Right renal cortex interstitium (tissue), 3 donors: ENCODE results near the gene ZNF397. TPM values are rescaled to one million over a fixed set of nuclear protein-coding genes. Genes with fewer than 3 reads are reported as not detected.

Experiments used
- DNase-seq, 3 donors: peaks; one replicate each; pipeline ENCODE4 v3.0.0-alpha.2; 2013; ENCODE audit warnings: low read depth in 3 of 3, low spot score in 2 of 3
- polyA plus RNA-seq, 3 donors: library from polyadenylated mRNA; unstranded; fragments of 120-200 nt; gene quantifications; one replicate each; pipeline ENCODE4 v1.2.1, GENCODE V29; 2013; ENCODE audit not compliant: insufficient read length in 3 of 3

ZNF397 gene
- polyA plus RNA-seq, 3 donors, result 50.1 to 52.9 (median 50.3) TPM

DNA sequence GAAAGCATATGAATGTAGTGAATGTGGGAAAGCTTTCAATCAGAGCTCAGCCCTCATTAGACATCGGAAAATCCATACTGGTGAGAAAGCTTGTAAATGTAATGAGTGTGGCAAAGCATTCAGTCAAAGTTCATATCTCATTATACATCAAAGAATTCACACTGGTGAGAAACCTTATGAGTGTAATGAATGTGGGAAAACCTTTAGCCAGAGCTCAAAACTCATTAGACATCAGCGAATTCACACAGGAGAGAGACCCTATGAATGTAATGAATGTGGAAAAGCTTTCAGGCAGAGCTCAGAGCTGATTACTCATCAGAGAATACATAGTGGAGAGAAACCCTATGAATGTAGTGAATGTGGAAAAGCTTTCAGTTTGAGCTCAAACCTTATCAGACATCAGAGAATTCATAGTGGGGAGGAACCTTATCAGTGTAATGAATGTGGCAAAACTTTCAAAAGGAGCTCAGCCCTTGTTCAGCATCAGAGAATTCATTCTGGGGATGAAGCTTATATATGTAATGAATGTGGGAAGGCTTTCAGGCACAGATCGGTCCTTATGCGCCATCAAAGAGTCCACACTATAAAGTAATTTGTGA, 5.0 kb downstream of the ZNF397 start:
- no peak for DNase-seq

DNA sequence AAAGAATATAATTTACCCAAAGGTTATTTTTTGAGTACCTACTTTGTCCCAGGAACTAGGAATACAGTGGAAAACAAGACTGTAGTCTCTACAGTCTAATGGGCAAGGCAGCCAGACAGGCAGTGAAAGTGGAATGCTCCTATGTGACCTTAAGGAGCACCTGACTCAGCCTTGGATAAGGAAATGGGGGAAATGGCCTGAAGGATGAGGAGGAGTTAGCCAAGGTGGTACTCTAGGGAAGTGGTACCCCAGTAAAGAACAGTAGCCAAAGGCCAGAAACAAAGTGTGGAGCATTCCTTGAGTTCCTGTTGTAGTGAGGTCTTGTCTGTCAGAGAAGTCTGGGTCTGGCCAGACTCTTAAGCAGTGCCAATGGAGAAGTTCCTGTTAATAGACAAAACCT, 6.0 kb downstream of the ZNF397 start:
- no peak for DNase-seq

DNA sequence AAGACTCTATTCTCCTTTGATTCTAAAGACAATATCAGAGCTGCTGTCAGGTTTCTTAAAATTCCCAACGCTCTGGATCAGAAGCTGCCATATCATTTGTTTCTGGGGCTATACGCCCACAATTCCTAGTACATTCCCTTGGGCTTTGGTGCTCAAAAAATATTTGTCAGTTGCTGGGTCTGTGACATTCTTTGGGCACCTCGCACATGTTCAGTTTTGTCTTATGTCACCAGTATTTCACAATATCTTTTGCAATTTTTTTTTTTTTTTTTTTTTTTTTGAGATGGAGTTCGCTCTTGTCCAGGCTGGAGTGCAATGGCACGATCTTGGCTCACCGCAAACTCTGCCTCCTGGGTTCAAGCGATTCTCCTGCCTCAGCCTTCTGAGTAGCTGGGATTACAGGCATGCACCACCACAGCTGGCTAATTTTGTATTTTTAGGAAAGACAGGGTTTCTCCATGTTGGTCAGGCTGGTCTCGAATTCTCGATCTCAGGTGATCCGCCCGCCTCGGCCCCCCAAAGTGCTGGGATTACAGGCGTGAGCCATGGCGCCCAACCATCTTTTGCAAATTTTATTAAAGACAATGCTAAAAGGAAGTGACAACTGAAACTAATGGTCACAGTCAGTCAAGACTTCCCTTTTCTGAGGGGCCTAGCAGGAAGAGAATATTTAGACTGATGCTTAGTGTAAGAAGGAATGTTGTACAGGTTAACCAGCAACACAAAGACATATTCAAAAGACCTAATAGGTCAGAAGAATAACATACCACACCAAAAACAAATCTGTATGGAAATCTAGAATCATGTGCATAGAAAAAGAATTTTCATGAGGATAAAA, 6.8 kb downstream of the ZNF397 start:
- DNase-seq, result no peak

DNA sequence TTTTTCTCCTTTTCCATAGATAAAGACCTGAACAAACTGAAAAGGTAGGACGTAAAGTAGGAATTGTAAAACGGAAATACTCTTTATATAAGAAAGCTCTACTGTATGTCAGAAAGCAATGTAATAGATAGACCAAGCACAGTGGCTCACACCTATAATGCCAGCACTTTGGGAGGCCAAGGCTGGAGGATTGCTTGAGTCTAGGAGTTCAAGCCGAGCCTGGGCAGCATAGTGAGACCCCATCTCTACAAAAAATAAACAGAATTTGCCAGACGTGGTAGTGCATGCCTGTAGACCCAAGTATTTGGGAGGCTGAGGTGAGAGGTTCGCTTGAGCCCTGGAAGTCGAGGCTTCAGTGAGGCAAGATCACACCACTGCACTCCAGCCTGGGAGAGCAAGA, 7.6 kb downstream of the ZNF397 start:
- DNase-seq, result no peak

DNA sequence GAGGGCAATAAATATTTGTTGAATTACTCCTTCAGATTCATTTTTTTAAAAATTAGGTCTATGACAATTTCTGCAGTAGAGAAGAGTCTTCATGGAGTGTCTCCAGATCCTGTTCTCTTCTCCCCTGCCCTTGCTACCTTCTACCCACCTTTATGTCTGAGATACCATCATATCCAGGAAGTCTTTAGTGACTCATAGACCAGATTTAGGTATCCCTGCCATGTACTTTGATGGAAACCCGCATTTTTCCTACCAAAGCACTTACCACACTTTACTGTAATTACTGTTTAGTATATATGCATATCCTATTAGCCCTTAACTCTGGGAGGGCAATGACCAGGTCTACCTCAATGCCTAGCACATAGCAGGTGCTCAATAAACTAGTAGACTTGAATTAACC, 11.6 kb downstream of the ZNF397 start:
- no peak for DNase-seq

DNA sequence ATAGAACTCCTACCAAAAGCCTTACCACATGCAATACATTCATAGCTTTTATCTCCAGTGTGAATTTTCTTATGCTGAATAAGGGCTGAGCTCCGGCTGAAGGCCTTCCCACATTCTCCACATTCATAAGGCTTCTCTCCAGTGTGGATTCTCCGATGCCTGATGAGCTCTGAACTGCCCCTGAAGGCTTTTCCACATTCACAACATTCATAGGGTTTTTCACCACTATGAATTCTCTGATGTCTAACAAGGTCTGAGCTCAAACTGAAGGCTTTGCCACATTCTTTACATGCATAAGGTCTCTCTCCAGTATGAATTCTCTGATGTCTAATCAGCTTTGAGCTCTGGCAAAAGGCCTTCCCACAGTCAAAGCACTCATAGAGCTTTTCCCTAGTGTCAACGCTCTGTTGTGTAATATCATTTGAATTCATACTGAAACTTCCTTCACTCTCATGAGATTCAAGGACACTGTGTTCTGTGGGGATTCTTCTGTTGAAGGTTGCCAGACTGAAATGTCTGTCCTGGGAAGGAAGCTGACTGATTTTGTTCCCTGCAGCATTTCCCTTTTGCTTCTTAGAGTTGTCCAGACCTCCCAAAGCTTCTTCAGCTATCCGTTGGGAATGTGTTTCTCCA, 12.9 kb downstream of the ZNF397 start:
- DNase-seq, result no peak

DNA sequence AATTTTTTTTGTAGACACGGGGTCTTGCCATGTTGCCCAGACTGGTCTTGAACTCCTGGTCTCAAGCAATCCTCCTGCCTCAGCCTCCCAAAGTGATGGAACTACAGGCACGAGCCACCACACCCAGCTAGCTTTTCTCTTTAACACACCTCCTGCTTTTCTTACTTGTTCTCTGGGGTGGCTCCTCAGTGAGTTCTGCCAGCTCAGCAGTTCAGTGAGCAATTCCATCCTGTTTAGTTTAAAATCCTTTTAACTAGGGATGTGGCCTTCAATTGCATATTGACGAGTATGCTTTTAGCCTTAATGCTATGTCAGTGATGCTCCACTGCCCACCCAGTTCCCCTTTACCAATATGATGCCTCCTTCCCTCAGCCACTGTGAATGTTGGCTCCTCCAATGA, 16.1 kb downstream of the ZNF397 start:
- no peak for DNase-seq

DNA sequence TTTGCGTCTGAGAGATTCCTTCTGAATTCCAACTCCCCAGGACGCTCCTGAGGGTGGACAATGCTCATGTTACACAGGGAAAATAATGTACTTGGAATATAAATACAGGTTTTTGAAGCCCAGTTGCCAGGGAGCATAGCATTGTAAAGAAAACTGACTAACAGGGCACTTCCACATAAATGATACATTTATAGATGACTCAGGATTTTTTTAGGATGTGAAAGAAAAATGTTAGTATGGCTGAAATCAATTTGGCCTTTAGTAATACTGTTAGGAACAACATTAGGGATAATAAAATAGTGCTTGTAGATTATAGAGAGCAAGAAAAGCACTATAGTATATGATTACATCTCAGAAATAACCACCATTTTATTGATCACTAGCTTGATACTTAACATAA, 23.6 kb downstream of the ZNF397 start:
- no peak for DNase-seq

DNA sequence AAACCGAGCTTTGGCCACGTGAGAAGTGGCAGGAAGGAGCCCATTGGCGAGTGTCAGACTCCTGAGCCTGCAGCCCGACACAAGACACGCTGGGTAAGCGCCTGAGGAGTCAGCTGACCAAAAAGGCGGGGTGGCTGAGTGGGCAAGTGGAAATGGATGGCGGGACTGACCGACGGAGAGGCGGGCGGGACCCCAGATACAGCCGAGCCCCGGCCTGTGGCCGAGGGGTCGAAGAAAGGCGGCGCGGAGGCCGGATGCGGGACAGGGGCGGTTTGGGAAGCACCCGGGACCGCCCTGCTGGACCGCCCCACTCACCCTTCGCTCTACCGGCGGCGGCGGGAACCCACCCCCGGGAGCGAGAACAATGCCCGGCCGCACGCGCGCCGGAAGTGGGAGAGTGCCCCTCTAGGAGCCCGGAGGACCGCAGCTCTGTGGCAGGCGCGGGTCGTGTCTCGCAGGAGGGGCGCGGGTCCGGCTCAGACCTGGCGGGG, 26.4 kb downstream of the ZNF397 start:
- DNase-seq, result peak in 2 of 3 donors; percentile 68 to 69

DNA sequence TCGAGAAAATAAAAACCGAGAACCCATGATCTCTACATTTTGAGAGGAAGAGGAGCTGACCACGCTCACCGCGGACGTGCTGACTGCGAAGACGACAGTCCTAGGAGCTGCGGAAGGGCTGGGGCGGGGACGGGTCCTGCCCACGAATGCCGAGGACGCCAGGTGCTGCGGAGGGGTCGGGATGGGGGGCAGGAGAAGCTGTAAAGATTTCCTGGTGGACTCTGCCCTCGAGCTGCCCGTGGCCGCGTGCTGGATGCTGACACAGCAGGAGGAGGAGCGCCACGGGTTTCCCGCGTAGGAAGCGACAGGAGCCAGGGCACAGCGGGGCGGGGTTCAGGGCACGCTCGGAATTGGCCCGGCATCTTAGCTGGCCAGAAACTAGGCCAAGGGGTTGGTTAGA, 27.0 kb downstream of the ZNF397 start:
- peak in 2 of 3 donors; percentile 15 to 18 for DNase-seq

DNA sequence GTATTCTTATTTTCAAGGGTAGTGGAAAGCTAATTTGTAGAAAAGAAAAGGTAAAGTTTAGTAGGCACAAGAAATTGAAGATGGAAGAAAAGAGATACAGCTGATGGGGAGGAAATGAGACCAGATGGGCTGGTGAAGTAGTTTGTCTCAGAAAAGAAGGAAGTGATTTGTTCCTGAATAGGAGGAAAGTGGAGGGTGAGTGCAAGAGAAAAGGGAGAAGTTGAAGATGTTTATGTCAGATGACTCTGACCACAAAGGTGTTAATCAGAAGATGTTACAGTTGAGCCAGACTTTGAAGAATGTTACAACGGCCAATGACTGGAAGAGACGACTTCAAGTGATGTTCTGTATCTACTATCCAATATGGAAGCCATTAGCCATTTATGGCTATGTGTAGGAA, 28.0 kb downstream of the ZNF397 start:
- no peak for DNase-seq

DNA sequence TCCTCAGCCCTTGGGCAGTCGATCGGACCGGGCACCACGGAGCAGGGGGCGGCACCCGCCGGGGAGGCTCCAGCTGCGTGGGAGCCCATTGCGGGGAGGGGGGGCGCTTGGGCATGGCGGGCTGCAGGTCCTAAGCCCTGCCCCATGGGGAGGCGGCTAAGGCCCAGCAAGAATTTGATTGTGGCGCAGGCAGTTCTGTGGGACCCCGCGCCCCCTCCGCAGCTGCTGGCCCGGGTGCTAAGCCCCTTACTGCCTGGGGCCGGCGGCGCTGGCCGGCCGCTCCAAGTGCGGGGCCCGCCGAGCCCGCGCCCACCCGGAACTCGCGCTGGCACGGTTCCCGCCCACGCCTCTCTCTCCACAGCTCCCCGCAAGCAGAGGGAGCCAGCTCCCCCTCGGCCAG, 30.8 kb downstream of the ZNF397 start:
- DNase-seq, result no peak

DNA sequence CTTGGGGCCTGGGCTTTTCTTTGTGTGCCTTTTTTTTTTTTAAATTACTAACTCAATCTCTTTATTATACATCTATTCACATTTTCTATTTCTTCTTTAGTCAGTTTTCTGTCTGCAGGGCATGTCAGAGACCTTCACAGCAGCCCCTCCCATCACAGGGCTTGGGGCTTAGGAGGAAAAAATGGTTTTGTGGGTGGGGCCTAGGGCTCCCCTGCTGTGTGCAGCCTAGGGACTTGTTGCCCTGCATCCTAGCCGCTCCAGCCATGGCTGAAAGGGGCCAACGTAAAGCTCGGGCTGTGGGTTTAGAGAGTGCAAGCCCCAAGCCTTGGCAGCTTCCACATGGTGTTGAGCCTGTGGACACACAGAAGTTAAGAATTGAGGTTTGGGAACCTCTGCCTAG, 35.4 kb downstream of the ZNF397 start:
- DNase-seq, result no peak

DNA sequence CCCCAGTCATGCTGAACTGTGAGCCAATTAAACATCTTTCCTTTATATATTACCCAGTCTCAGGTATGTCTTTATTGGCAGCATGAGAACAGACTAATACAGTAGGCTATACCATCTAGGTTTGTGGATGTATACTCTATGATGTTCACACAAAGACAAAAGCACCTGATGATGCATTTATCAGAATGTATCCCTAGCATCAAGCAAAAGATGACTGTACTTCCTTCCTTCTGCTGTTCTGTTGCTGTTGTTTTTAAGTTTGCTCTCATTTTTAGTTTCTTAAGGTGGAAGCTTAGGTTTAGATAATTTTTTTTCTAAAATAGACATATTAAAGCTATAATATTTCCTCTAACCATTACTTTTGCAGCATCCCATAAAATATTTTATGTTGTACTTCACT, 36.8 kb downstream of the ZNF397 start:
- no peak for DNase-seq

DNA sequence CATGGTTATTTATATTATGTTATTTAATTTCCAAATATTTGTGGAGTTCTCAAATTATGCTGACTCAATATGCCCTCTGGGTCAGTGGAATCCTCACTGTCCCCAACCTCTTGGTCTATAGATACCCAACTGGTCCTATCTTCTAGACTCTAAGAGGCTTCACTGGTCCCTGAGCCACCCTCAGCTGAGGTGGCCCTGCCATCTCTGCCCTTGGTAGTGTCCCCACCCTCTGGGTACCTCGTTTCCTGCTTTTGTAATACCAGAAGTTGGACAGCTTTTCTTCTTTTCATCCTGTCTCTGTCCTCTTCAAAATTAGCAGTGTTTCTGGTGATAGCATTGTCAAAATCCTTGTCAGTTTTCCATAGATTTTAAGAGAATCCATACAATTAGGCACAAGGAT, 37.3 kb downstream of the ZNF397 start:
- no peak for DNase-seq

DNA sequence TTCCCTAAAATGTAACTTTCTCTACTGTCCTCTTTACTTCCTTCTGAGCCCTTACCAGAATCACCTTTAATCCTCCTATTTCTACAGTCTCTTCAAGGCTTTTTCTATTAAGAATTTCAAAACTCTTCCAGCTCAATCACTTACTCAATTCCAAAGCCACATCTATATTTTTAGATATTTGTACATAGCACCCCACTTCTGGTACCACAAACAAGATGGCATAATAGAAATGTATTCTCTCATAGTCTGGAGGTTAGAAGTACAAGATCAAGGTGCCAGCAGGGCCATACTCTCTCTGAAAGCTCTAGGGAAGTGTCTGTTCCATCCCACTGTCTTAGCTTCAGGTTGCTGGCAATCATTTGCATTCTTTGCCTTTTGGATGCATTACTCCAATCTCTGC, 38.1 kb downstream of the ZNF397 start:
- no peak for DNase-seq

DNA sequence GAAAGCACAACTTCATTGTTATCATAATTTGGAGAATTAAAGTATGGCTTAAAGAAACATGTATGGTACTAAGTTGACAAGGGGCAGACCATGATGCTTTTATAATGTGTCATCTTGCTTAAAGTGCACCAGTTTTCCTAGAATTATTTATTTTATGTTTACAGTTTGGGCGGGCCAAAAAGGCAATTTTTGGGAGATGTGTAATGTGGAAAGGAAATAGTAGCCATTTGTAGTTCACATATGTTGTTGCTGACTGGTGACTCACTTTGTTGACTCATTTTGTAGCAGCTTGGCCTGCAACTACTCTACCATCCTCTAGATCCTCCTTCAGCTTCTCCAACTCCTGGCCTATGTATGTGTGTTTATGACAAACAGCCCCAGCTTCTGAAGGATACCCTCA, 41.5 kb downstream of the ZNF397 start:
- DNase-seq, result no peak

DNA sequence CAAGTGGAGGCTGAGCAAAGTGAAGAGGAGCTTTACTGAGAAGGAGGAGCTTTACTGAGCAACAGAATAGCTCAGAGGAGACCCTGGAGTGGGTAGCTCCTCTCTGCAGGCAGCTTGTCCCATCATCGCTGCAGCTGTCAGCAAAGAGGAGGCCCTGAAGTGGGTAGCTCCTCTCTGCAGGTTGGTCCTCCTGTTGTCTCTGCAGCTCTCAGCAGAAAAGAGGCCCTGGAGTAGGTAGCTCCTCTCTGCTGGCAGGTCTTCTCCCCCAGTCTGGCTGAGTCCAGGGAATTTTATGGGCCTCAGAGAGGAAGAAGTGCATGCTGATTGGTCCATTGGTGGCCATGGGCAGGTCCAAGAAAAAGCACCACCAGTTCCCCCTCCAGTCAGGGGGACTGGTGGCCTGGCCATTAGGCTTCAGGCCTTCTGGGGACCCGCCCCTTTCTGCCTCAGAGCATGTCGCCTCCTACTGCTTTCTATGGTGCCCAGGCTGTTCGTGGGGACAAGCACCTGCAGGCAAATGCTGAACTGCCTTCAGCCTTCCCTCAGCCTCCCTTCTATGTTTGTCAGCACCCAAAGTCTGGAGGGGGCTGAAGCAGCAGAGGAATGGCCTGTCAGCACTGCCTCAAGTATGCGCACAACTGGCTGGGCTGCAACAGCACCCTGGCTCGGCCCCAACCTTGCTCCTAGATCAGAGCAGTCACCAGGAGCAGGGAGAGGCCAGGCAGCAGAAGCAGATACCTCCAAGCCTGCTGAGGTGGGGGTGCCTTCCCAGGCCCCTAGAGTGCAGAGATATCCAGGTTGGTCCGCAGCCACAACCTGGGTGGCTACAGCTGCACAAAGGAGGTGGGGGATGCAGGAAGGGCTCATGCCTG, 43.3 kb downstream of the ZNF397 start:
- no peak for DNase-seq

DNA sequence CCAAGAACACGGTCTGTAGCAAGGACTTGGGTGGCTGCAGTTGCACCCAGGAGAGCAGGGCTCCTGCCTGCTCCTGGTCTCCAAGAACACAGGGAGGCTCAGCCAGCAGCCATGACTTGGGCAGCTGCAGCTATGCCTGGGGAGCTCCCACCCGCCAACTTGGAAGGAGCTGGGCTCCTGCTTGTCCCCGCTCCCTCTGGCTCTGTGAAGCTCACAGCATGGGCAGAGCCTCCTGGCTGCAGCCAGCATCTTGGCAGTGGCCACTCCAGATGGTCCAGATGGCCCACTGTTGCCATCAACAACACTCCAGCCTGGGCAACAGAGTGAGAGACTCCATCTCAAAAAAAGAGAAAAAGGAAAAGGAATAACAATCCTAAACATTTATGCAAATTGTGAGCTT, 44.0 kb downstream of the ZNF397 start:
- no peak for DNase-seq

DNA sequence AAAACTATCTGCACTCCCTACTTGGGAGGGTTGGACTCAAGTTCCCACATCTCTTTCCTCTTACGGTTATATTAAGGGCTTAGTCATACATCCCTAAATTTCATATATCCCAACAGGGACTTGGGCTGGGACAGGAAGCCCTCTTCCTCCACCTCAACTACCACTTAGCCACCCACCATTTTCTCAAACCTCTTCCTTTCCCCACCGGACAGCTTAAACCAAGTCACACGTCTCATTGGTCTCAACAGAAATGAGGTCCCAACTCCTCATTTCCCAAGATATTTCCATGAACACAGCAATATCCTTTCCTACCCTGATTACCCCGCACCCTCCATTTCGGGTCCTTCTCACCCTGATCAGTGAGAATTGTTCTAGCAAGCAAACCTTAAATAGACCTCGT, 48.5 kb downstream of the ZNF397 start:
- no peak for DNase-seq

DNA sequence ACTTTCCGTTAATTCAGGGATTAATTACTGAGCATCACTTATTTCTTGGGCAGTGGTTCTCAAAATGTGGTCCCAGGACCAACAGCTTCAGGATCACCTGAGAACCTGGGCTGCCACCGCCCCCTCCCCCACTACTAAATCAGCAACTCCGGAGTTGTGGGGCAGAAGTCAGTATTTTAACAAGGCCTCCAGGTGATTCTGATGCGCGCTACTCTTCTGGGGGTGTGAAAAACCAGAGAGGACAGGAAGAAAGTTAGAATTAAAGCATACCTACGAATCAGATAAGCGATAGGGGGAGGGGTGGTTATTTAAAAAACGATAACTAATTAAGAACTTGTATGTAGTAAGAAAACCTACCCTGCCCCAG, 48.9 kb downstream of the ZNF397 start:
- no peak for DNase-seq
